Prostate gland (tissue), 2 donors: ENCODE results near the gene ZDHHC5. TPM values are rescaled to one million over a fixed set of nuclear protein-coding genes. Genes with fewer than 3 reads are reported as not detected.
"Not testable (repeated sequence)": the region's sequence is repeated elsewhere in the genome, so short reads cannot be mapped to it uniquely, and the experiment has no call there.

Source experiments
- DNase-seq: peaks from one replicate; pipeline ENCODE4 v3.0.0-alpha.2; 2019; ENCODE audit warnings: low spot score
- H3K27ac ChIP-seq, 2 donors: fragments of 200-600 bp; sonication (generic); 2 replicates each; pipeline ENCODE4 v1.5.1; 2017 to 2019
- H3K27me3 ChIP-seq: fragments of 200-600 bp; sonication (generic); replicated peaks from 2 replicates; pipeline ENCODE4 v1.5.1; 2019; ENCODE audit not compliant: insufficient read depth
- H3K36me3 ChIP-seq, 2 donors: fragments of 200-600 bp; sonication (generic); 1 replicate in 1 of 2; 2 replicates in 1 of 2; pipeline versions ENCODE4 v1.5.1 to v1.8.1; 2017 to 2019
- H3K4me1 ChIP-seq: fragments of 200-600 bp; sonication (generic); replicated peaks from 2 replicates; pipeline ENCODE4 v1.5.1; 2019
- H3K4me3 ChIP-seq, 2 donors: fragments of 200-600 bp; sonication (generic); 2 replicates each; pipeline ENCODE4 v1.5.1; 2017 to 2019
- H3K9me3 ChIP-seq: fragments of 200-600 bp; sonication (generic); 2 replicates; pipeline ENCODE4 v1.5.1; 2017
- POLR2A ChIP-seq: fragments of 450-650 bp; IDR thresholded peaks from one replicate; pipeline ENCODE4 v1.6.1; 2016; ENCODE audit warnings: antibody characterized with exemption, mild to moderate bottlenecking
- POLR2AphosphoS5 ChIP-seq: sonication (generic); formaldehyde crosslinking; IDR thresholded peaks from one replicate; pipeline ENCODE4 v1.6.1; 2017; ENCODE audit warnings: antibody characterized with exemption
- WGBS: methylation state at CpG from one replicate; pipeline ENCODE4 v1.1.5; 2018; 5-methylcytosine and 5-hydroxymethylcytosine counted together
- intact Hi-C: fragments of 100-400 bp; cut with DNase I; formaldehyde crosslinking; loops from one replicate; pipeline ENCODE4 v1.14.2; 2022
- total RNA-seq, 2 donors: library from RNA; depleted of rRNA; stranded (reverse); fragments of >200 nt; gene quantifications; one replicate each; pipeline ENCODE4 v1.1.0, GENCODE V29; 2016
- TF ChIP-seq, protein P1 (sequence below), 4 experiments: fragments of 200-600 bp in 2 of 4; fragments of 450-650 bp in 2 of 4; sonication (generic) in 2 of 4; IDR thresholded peaks; 1 replicate in 3 of 4; 2 replicates in 1 of 4; pipeline ENCODE4 v1.5.1; 2016 to 2019; ENCODE audit warnings: antibody characterized with exemption in 4 of 4, mild to moderate bottlenecking in 2 of 4, moderate library complexity in 2 of 4

Gene ZDHHC5
- total RNA-seq, 2 donors from 2014 or later: 65.4 to 69.9 TPM

DNA sequence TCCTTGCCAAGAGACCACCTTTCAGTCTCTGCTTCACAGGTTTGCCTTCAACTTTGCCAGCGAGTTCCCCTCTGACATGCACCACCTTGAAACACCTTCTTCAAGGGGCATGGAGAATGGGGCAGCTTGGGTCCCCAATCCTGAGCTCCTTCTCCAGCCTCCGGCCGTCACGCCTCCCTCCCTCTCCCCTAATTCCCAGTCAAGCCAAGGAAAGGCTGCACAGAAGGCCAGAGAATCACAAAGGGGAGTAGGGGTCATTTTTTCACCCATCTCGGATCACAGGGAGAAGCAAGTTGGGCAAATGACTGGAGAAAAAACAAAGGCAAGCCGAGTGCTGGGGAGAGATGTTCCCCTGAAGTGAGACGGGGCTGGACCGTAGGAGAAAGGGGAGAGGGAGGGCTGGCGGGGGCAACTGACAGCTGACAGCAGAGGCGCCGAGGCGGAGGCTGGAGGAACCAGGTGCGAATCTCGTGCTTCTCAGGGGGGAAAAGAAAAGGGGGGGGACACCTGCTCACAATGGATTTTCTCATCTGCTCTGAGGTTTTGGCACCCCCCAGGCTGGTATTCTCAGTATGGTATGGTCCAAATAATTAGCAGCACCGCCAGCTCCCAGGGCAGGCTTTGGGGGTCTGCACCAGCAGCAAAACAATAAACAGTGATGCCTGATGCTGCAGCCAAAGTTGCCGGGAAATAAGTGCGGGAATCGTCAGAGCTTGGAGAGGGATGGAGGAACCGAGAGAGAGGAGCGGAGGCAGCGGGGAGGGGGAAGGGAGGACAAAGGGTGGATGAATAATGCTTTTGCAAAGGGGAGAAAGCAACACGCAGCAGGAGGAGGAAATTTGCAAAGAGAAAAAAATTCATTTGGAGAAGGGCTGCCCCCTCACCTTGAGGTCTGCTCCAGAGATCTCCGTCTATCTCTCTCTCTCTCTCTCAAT is 18.8 kb upstream of the ZDHHC5 start:
- TF ChIP-seq, protein P1, sequence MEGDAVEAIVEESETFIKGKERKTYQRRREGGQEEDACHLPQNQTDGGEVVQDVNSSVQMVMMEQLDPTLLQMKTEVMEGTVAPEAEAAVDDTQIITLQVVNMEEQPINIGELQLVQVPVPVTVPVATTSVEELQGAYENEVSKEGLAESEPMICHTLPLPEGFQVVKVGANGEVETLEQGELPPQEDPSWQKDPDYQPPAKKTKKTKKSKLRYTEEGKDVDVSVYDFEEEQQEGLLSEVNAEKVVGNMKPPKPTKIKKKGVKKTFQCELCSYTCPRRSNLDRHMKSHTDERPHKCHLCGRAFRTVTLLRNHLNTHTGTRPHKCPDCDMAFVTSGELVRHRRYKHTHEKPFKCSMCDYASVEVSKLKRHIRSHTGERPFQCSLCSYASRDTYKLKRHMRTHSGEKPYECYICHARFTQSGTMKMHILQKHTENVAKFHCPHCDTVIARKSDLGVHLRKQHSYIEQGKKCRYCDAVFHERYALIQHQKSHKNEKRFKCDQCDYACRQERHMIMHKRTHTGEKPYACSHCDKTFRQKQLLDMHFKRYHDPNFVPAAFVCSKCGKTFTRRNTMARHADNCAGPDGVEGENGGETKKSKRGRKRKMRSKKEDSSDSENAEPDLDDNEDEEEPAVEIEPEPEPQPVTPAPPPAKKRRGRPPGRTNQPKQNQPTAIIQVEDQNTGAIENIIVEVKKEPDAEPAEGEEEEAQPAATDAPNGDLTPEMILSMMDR (IDR thresholded peaks at IDR 0.05): no peak
- TF ChIP-seq POLR2AphosphoS5: no peak
- TF ChIP-seq POLR2A: no peak
- peaks cover 5% of the 10 kb centered on the region for H3K27me3 ChIP-seq
- 1% methylated on average over 23 of the region's 23 CpGs for WGBS

DNA sequence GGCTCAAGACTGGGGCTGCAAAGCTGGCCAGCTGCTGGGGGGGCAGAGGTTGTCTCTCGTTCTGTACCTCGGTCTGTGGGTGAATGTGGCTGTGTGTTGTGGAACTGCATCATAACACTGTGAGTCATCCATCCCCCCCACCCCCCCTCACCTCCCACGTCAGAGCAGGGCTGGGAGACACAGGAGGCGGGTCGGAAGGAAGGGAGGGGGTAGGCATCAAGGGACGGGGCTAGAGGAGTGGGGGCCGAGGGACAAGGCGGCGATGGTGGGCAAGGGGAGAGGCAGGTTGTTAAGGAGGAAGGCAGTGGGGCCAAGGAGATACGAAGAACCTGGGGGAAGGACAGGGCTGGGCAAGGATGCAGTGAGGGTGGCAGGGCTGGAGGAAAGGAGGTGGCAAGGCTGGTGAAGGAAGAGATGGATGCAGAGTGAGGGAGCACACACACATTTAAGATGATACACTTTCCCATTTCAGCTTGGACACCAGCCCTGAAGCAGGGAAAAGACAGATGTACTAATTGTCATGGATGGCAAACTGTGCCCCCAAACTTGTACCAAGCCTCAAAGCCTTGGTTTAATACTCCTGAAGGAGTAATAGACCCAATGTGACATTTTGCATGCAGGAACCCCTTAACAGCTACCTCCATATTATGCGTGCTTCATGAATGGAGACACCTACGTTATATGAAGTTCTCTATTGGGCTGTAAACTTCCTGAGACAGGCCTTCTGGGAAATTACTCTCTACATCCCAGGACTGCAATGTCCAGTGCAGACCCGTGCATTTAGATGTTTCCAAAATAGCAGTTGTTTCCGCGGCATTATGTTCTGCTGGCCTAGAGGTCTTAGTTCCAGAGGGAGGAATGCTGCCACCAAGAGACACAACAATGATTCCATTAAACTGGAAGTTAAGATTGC is 17.8 kb upstream of the ZDHHC5 start, which contains the start of gene YPEL4:
Gene YPEL4, minus strand, starts transcription at position 87 of the 913 bp plus-strand sequence. CDS start 2,805 bp downstream, outside the sequence.
- DNase-seq: no peak
- Histone ChIP-seq H3K9me3 (no peaks in the 10 kb centered on the region), H3K36me3 (no peaks in the 10 kb centered on the region), H3K4me1 (peaks cover under 1% of the 10 kb centered on the region), H3K27ac (no peak within 1 kb of the TSS), H3K27me3 (peaks cover 5% of the 10 kb centered on the region), H3K4me3 (peak within 1 kb of the TSS in 1 of 2 donors; percentile 26)
- TF ChIP-seq, protein P1 (IDR thresholded peaks at IDR 0.05): no peak
- TF ChIP-seq POLR2A: no peak
- no peak for TF ChIP-seq POLR2AphosphoS5
- intact Hi-C loops: loop anchor here (10.0 kb wide), 2 partner anchors 155 to 195 kb away; no protein-coding TSS in a partner anchor
- 8% methylated on average over 15 of the region's 15 CpGs for WGBS

More for the DNA sequence above, 18.8 kb upstream of the ZDHHC5 start:
- no peak for DNase-seq
- Histone ChIP-seq H3K9me3 (no peaks in the 10 kb centered on the region), H3K27ac (no peak overlapping the region), H3K36me3 (no peaks in the 10 kb centered on the region), H3K4me1 (peaks cover 8% of the 10 kb centered on the region), H3K4me3 (peak overlapping the region in 1 of 2 donors; percentile 26)
- intact Hi-C loops: loop anchor here (10.0 kb wide), 2 partner anchors 154 to 194 kb away; no protein-coding TSS in a partner anchor

DNA sequence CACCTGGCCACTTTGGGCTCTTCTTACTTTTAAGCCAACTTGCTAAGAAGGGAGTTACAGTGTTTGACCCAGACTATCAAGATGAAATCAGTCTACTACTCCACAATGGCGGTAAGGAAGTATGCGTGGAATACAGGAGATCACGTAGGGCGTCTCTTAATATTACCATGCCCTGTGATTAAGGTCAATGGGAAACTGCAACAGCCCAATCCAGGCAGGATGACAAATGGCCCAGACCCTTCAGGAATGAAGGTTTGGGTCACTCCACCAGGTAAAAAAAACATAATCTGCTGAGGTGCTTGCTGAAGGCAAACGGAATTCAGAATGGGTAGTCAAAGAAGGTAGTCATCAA is 17.2 kb upstream of the ZDHHC5 start:
- Histone ChIP-seq H3K4me3 (no peak overlapping the region), H3K27me3 (peaks cover 5% of the 10 kb centered on the region), H3K4me1 (no peaks in the 10 kb centered on the region), H3K36me3 (no peaks in the 10 kb centered on the region), H3K9me3 (no peaks in the 10 kb centered on the region), H3K27ac (no peak overlapping the region)
- intact Hi-C loops: no loop called here
- WGBS: 52% methylated on average over 5 of the region's 5 CpGs
- no peak for DNase-seq
- no peak for TF ChIP-seq POLR2AphosphoS5
- TF ChIP-seq POLR2A: no peak
- TF ChIP-seq, protein P1 (IDR thresholded peaks at IDR 0.05): no peak

DNA sequence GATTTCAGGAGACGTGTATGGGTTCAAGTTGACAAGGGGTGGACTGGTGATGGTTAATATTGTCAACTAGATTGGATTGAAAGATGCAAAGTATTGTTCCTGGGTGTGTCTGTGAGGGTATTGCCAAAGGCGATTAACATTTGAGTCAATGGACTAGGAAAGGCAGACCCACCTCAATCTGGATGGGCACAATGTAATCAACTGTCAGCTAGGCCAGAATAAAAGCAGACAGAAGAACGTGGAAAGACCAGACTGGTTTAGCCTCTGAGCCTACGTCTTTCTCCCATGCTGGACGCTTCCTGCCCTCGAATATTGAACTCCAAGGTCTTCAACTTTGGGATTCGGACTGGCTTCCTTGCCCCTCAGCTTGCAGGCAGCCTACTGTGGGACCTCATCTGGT is 16.5 kb upstream of the ZDHHC5 start:
- no peak for TF ChIP-seq POLR2A
- TF ChIP-seq POLR2AphosphoS5: no peak
- TF ChIP-seq, protein P1 (IDR thresholded peaks at IDR 0.05): no peak
- Histone ChIP-seq H3K36me3 (no peaks in the 10 kb centered on the region), H3K27ac (no peak overlapping the region), H3K4me1 (no peaks in the 10 kb centered on the region), H3K9me3 (no peaks in the 10 kb centered on the region), H3K27me3 (peaks cover 5% of the 10 kb centered on the region), H3K4me3 (no peak overlapping the region)
- intact Hi-C loops: no loop called here
- no peak for DNase-seq
- 70% methylated on average over 7 of the region's 7 CpGs for WGBS

DNA sequence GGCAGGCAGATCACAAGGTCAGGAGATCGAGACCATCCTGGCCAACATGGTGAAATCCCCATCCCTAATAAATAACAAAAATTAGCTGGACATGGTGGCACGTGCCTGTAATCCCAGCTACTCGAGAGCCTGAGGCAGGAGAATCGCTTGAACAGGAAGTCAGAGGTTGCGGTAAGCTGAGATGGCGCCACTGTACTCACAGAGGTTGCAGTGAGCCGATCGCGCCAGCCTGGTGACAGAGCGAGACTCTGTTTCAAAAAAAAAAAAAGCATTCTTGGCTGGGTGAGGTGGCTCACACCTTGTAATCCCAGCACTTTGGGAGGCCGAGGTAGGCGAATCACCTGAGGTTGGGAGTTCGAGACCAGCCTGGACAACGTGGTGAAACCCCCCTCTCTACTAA is 15.7 kb upstream of the ZDHHC5 start:
- H3K36me3 ChIP-seq, intact Hi-C loops, H3K4me1 ChIP-seq, H3K9me3 ChIP-seq, H3K27me3 ChIP-seq, DNase-seq, H3K27ac ChIP-seq, H3K4me3 ChIP-seq: not testable (repeated sequence)
- WGBS: 84% methylated on average over 14 of the region's 14 CpGs
